OCI-LY7 (cell line): ENCODE measurements around the gene PARD3. TPM values are rescaled to one million over a fixed set of nuclear protein-coding genes. Genes with fewer than 3 reads are reported as not detected.

Source experiments
- BruUV-seq: library from RNA; stranded (reverse); fragments of 400-500 nt; replicated peaks from 2 replicates; lab custom pipeline; 2021; lab: Mats Ljungman, UMichigan
- CTCF ChIA-PET: fragments of 300-600 bp; sonication (Branson Sonifier 250); formaldehyde crosslinking; loops from one replicate; lab custom pipeline; 2022; ENCODE audit warnings: antibody characterized with exemption; ENCODE audit not compliant: unreplicated experiment; lab: Charles Lee
- POLR2A ChIA-PET: fragments of 300-600 bp; sonication (Branson Sonifier 250); formaldehyde crosslinking; loops from one replicate; lab custom pipeline; 2022; ENCODE audit warnings: antibody characterized with exemption; lab: Charles Lee
- DNase-seq: peaks from one replicate; pipeline ENCODE4 v3.0.0-alpha.2; 2015; ENCODE audit warnings: low spot score
- H2AFZ ChIP-seq: fragments of 200-600 bp; sonication (generic), shearing (Covaris generic); 2 replicates; pipeline ENCODE4 v1.6.1; 2014; ENCODE audit warnings: mild to moderate bottlenecking, antibody characterized with exemption, low read length, moderate library complexity
- H3K27ac ChIP-seq: fragments of 200-600 bp; sonication (generic); 2 replicates; pipeline ENCODE4 v1.5.1; 2014; ENCODE audit warnings: mixed run types, low read depth, mild to moderate bottlenecking, moderate library complexity, low read length, inconsistent platforms; ENCODE audit not compliant: poor library complexity, severe bottlenecking
- H3K36me3 ChIP-seq: fragments of 200-600 bp; sonication (generic); 2 replicates; pipeline ENCODE4 v1.6.1; 2014; ENCODE audit warnings: mild to moderate bottlenecking, antibody characterized with exemption, low read length, moderate library complexity, mixed read lengths; ENCODE audit not compliant: insufficient read depth
- H3K4me1 ChIP-seq: fragments of 200-600 bp; sonication (generic); 2 replicates; pipeline ENCODE4 v1.5.1; 2014; ENCODE audit warnings: mild to moderate bottlenecking, low read length; ENCODE audit not compliant: insufficient read depth, poor library complexity, severe bottlenecking
- H3K4me2 ChIP-seq: fragments of 200-600 bp; sonication (generic); 2 replicates; pipeline ENCODE4 v1.6.1; 2014; ENCODE audit warnings: mild to moderate bottlenecking, low read length
- H3K4me3 ChIP-seq: fragments of 200-600 bp; sonication (generic); 2 replicates; pipeline ENCODE4 v1.5.1; 2014; ENCODE audit warnings: mild to moderate bottlenecking, low read depth, low read length; ENCODE audit not compliant: poor library complexity, severe bottlenecking
- H3K79me2 ChIP-seq: fragments of 200-600 bp; sonication (generic); 2 replicates; pipeline ENCODE4 v1.6.1; 2016; ENCODE audit warnings: low read depth, mild to moderate bottlenecking, low read length, moderate library complexity, mixed read lengths; ENCODE audit not compliant: insufficient read depth
- H3K9me2 ChIP-seq: fragments of 200-600 bp; sonication (generic); 2 replicates; pipeline ENCODE4 v1.6.1; 2016; ENCODE audit warnings: mild to moderate bottlenecking, low read length, mixed read lengths; ENCODE audit not compliant: insufficient read depth
- H3K9me3 ChIP-seq: fragments of 200-600 bp; sonication (generic); 2 replicates; pipeline ENCODE4 v1.6.1; 2014; ENCODE audit warnings: mild to moderate bottlenecking, mixed run types, low read length, mixed read lengths
- H4K20me1 ChIP-seq: fragments of 200-600 bp; sonication (generic); 2 replicates; pipeline ENCODE4 v1.6.1; 2014; ENCODE audit warnings: mild to moderate bottlenecking, antibody characterized with exemption, low read length, moderate library complexity, mixed read lengths; ENCODE audit not compliant: insufficient read depth
- CTCF ChIP-seq: fragments of 200-600 bp; sonication (generic); conservative IDR thresholded peaks from 2 replicates; pipeline ENCODE4 v1.5.1; 2014; ENCODE audit warnings: mild to moderate bottlenecking, antibody characterized with exemption, low read length, moderate library complexity, mixed read lengths
- EZH2phosphoT487 ChIP-seq: fragments of 200-600 bp; sonication (generic); IDR thresholded peaks from 2 replicates; pipeline ENCODE4 v1.6.1; 2018; ENCODE audit warnings: low read depth, borderline replicate concordance, mild to moderate bottlenecking, mixed run types, antibody characterized with exemption, low read length, moderate library complexity, mixed read lengths
- intact Hi-C: fragments of 100-400 bp; cut with micrococcal nuclease; formaldehyde crosslinking; loops from one replicate; pipeline ENCODE4 v1.10.0; 2022; ENCODE audit not compliant: unreplicated experiment
- total RNA-seq, 2 experiments: library from RNA; depleted of rRNA in 1 of 2; stranded (reverse); fragments of >200 nt in 1 of 2; shearing (Covaris generic) in 1 of 2; gene quantifications; 2 replicates each; pipeline ENCODE4 v1.2.3, GENCODE V29; 2014 to 2022

PARD3 gene
- total RNA-seq, 2 experiments from 2014 or later, result not detected

GRCh38 chr10:34862892-34863291 is 47.8 kb upstream of the PARD3 start:
- BruUV-seq, result no TSS peak
- ChIA-PET POLR2A (interaction anchor here (0.8 kb wide), 1 partner anchor 68 kb away, joined by 3 read pairs; no protein-coding TSS in a partner anchor), CTCF (no interaction called here)
- no peak overlapping the region for H2AFZ ChIP-seq
- no peaks in the 10 kb centered on the region for H3K36me3 ChIP-seq
- H3K27ac ChIP-seq, result no peak overlapping the region
- H4K20me1 ChIP-seq, result no peaks in the 10 kb centered on the region
- H3K79me2 ChIP-seq, result no peaks in the 10 kb centered on the region
- H3K9me3 ChIP-seq, result no peaks in the 10 kb centered on the region
- H3K4me1 ChIP-seq, result no peaks in the 10 kb centered on the region
- TF ChIP-seq CTCF (no peak), EZH2phosphoT487 (no peak)
- H3K4me3 ChIP-seq, result no peak overlapping the region
- intact Hi-C loops, result no loop called here
- DNase-seq, result no peak
- H3K9me2 ChIP-seq, result no peaks in the 10 kb centered on the region
- no peak overlapping the region for H3K4me2 ChIP-seq

GRCh38 chr10:34861293-34862021 is 46.4 kb upstream of the PARD3 start:
- H3K36me3 ChIP-seq, result no peaks in the 10 kb centered on the region
- no peak for DNase-seq
- TF ChIP-seq CTCF (no peak), EZH2phosphoT487 (no peak)
- no peak overlapping the region for H2AFZ ChIP-seq
- no peak overlapping the region for H3K4me3 ChIP-seq
- ChIA-PET POLR2A (no interaction called here), CTCF (no interaction called here)
- H3K4me2 ChIP-seq, result no peak overlapping the region
- H3K4me1 ChIP-seq, result no peaks in the 10 kb centered on the region
- intact Hi-C loops, result no loop called here
- H3K9me3 ChIP-seq, result no peaks in the 10 kb centered on the region
- no peaks in the 10 kb centered on the region for H3K79me2 ChIP-seq
- no peak overlapping the region for H3K27ac ChIP-seq
- H3K9me2 ChIP-seq, result no peaks in the 10 kb centered on the region
- no peaks in the 10 kb centered on the region for H4K20me1 ChIP-seq
- BruUV-seq, result no TSS peak

- H3K79me2 ChIP-seq, result no peaks in the 10 kb centered on the region
- no peaks in the 10 kb centered on the region for H3K4me1 ChIP-seq
- CTCF ChIA-PET, result no interaction called here
- no peak for DNase-seq
- H2AFZ ChIP-seq, result no peak overlapping the region
- H3K27ac ChIP-seq, result no peak overlapping the region
- H3K4me3 ChIP-seq, result no peak overlapping the region
- intact Hi-C loops, result no loop called here
- no peaks in the 10 kb centered on the region for H3K9me2 ChIP-seq
- POLR2A ChIA-PET, result interaction anchor here (0.9 kb wide), 1 partner anchor 10 kb away, joined by 3 read pairs; no protein-coding TSS in a partner anchor
- no peak for TF ChIP-seq CTCF
- TF ChIP-seq EZH2phosphoT487, result no peak
- no peaks in the 10 kb centered on the region for H3K9me3 ChIP-seq
- no peaks in the 10 kb centered on the region for H4K20me1 ChIP-seq
- no peaks in the 10 kb centered on the region for H3K36me3 ChIP-seq
- no TSS peak for BruUV-seq
- no peak overlapping the region for H3K4me2 ChIP-seq
Observed at GRCh38 chr10:34859170-34859569, 44.1 kb upstream of the PARD3 start.
